GM19043 (cell line): Measurements from ENCODE around the gene LMNTD1.

Experiments
- ATAC-seq: cut with Tn5 transposase; IDR thresholded peaks from one replicate; pipeline ENCODE4 v1.9.1; 2021; ENCODE audit warnings: low read depth; ENCODE audit not compliant: unreplicated experiment

LMNTD1 gene

GRCh38 chr12:25557830-25558436 lies 4.8 kb upstream of the LMNTD1 start:
- no peak for ATAC-seq

- no peak for ATAC-seq
These were observed 3.1 kb upstream of the LMNTD1 start for GRCh38 chr12:25556153-25556552.

- ATAC-seq: no peak
These were observed 402 bp downstream of the LMNTD1 start for GRCh38 chr12:25552681-25553080.

- ATAC-seq: no peak
These were observed 2.9 kb downstream of the LMNTD1 start for GRCh38 chr12:25550186-25550585.

- no peak for ATAC-seq
These were observed 4.0 kb downstream of the LMNTD1 start for GRCh38 chr12:25549120-25549519.

- no peak for ATAC-seq
These were observed 6.8 kb downstream of the LMNTD1 start for GRCh38 chr12:25546318-25546717.

- no peak for ATAC-seq
These were observed 19.9 kb downstream of the LMNTD1 start for GRCh38 chr12:25533150-25533549.

- no peak for ATAC-seq
These were observed 21.5 kb downstream of the LMNTD1 start for GRCh38 chr12:25531502-25532052.

- ATAC-seq: no peak
These were observed 23.3 kb downstream of the LMNTD1 start for GRCh38 chr12:25529738-25530137.

- no peak for ATAC-seq
These were observed 26.3 kb downstream of the LMNTD1 start for GRCh38 chr12:25526778-25527177.

GRCh38 chr12:25524366-25524765 lies 28.7 kb downstream of the LMNTD1 start:
- ATAC-seq: no peak

- ATAC-seq: no peak
These were observed 31.3 kb downstream of the LMNTD1 start for GRCh38 chr12:25521625-25522256.

GRCh38 chr12:25518512-25518911 lies 34.6 kb downstream of the LMNTD1 start:
- ATAC-seq: peak; percentile 94

GRCh38 chr12:25504744-25505143 lies 48.3 kb downstream of the LMNTD1 start:
- ATAC-seq: no peak

GRCh38 chr12:25503666-25504065 lies 49.4 kb downstream of the LMNTD1 start:
- no peak for ATAC-seq

GRCh38 chr12:25502596-25502995 lies 50.5 kb downstream of the LMNTD1 start:
- ATAC-seq: no peak

GRCh38 chr12:25502118-25502517 lies 51.0 kb downstream of the LMNTD1 start:
- ATAC-seq: no peak

- ATAC-seq: no peak
These were observed 51.5 kb downstream of the LMNTD1 start for GRCh38 chr12:25501549-25501948.

- no peak for ATAC-seq
These were observed 52.4 kb downstream of the LMNTD1 start for GRCh38 chr12:25500651-25501050.

GRCh38 chr12:25497021-25497420 lies 56.1 kb downstream of the LMNTD1 start:
- ATAC-seq: no peak

- ATAC-seq: no peak
These were observed 56.9 kb downstream of the LMNTD1 start for GRCh38 chr12:25496098-25496587.
